ENCODE results near the gene ABCA2. TPM values are rescaled to one million over a fixed set of nuclear protein-coding genes. Genes with fewer than 3 reads are reported as not detected.

Gene ABCA2
- total and polyA plus RNA-seq, 4 donors: 9.0 to 60.0 (median 37.7) TPM

DNA sequence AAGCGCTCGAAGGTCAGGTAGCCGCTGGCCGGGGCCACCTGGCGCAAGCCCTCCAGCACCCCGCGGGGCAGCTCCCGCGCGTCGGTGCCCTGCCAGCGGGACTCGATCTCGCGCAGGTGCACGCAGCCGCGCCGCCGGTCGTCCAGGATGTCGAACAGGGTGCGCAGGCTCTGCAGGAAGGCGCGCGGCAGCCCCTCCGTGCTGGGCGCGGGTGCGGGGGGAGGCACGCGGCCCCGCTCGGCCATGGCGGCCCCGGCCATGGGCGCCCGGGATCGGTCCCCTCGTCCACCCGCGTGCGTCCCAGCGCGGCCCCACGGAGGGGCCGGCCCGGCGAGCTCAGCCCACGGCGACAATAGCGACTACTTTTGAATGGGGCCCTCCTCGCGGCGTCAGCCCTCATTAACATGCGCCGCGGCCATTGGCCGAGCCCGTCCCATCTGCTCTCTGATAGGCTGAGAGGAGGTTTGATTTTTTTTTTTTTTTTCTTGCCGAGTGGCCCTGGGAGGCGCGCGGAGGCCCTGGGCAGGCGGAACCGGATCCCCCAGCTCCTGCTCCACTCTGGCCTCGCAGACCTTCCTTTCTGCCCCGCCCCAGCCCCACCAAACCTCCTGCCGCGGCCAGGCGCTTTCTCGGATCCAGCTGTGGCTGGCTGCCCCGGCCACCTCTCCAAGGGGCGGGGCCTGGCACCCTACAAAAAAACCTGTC lies 42.3 kb upstream of the ABCA2 start, which contains the start of gene SAPCD2:
SAPCD2 (minus strand) TSS at position 357 of the 705 bp plus-strand sequence; CDS start at position 260, 97 bp downstream.
- Histone ChIP-seq H3K36me3 (ENCODE audit: control insufficient read depth in 1 of 2, insufficient read depth in 2 of 2, low read length in 1 of 2) (no peaks in the 10 kb centered on the region), H3K9me3 (ENCODE audit: control insufficient read depth, low read length) (no peaks in the 10 kb centered on the region), H3K4me1 (ENCODE audit: control insufficient read depth in 1 of 2, insufficient read depth in 2 of 2, low read length in 2 of 2) (no peaks in the 10 kb centered on the region), H3K27ac (ENCODE audit: low read depth in 1 of 2, low read length in 2 of 2) (no peak within 1 kb of the TSS), H3K27me3 (ENCODE audit: control insufficient read depth in 1 of 2, insufficient read depth in 2 of 2, low read length in 1 of 2) (no peaks in the 10 kb centered on the region), H3K4me3 (ENCODE audit: low read length in 2 of 2) (no peak within 1 kb of the TSS)
- DNase-seq: peak; percentile 93 to 95
- 0 to 1% methylated on average over 46 to 74 of the region's 74 CpGs for WGBS, 2 donors
- intact Hi-C loops (cut with DNase I): no loop called here
- peak; percentile 90 for ATAC-seq (ENCODE audit: low FRiP score)

GRCh38 chr9:137069508-137070091 lies 41.6 kb upstream of the ABCA2 start:
- no peak overlapping the region for H3K4me3 ChIP-seq (ENCODE audit: low read length in 2 of 2)

DNA sequence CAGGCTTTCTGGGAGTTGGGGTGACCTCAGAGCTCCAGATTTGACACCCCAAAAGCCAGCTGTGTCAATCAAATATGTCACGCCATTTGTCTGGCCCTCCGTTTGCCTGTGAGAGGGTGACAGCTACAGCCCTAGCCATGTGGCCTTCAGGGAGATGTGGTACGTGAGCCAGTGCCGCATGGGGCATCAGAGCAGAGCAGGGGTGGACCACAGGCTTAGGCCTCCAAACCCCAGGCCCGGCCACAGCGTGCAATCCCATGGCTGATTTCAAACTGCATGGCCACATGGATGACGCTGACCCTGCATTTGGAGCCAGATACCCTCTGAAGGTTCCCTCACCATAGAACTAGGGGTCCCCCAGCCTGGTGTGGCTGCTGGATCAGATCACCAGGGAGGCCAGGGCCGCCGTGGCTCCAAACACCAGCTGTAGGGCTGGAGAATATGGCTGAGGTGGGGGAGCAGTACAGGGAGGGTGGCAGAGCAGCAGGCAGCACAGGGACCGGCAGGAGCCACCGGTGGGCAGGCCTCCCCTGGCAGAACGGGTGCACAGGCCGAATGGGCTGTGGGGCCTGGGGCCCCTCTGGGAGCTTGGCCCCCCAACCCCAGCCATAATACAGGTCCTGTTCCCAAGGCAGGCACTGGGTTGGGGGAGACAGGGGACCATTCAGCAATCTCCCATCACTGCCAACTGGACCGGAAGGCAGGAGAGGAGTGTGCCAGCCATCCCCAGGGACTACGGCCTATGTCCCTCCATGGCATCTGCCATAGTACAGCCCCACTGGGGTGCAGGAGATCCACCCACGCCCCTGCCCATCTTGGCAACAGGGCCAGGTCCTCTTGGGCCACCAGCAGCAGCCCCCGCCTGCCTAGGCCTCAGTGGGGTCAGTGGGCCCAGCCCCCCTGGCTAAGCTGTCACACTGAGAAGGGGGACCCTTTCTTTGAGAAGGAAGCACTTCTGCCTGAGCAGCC lies 40.8 kb upstream of the ABCA2 start:
- Histone ChIP-seq H3K9me3 (ENCODE audit: control insufficient read depth, low read length) (no peaks in the 10 kb centered on the region), H3K27ac (ENCODE audit: low read depth in 1 of 2, low read length in 2 of 2) (no peak overlapping the region), H3K27me3 (ENCODE audit: control insufficient read depth in 1 of 2, insufficient read depth in 2 of 2, low read length in 1 of 2) (no peaks in the 10 kb centered on the region), H3K4me3 (ENCODE audit: low read length in 2 of 2) (no peak overlapping the region), H3K36me3 (ENCODE audit: control insufficient read depth in 1 of 2, insufficient read depth in 2 of 2, low read length in 1 of 2) (no peaks in the 10 kb centered on the region), H3K4me1 (ENCODE audit: control insufficient read depth in 1 of 2, insufficient read depth in 2 of 2, low read length in 2 of 2) (no peaks in the 10 kb centered on the region)
- intact Hi-C loops (cut with DNase I): loop anchor here (10.0 kb wide), 1 partner anchor 284 kb away; no protein-coding TSS in a partner anchor
- 91 to 92% methylated on average over 17 of the region's 17 CpGs for WGBS, 2 donors
- DNase-seq (no peak), ATAC-seq (ENCODE audit: low FRiP score) (no peak)

More at GRCh38 chr9:137069508-137070091, 41.6 kb upstream of the ABCA2 start:
- ATAC-seq (ENCODE audit: low FRiP score) (no peak), DNase-seq (no peak)
- no peak overlapping the region for H3K27ac ChIP-seq (ENCODE audit: low read depth in 1 of 2, low read length in 2 of 2)
- H3K36me3 ChIP-seq (ENCODE audit: control insufficient read depth in 1 of 2, insufficient read depth in 2 of 2, low read length in 1 of 2): no peaks in the 10 kb centered on the region
- H3K9me3 ChIP-seq (ENCODE audit: control insufficient read depth, low read length): no peaks in the 10 kb centered on the region
- WGBS, 2 donors: 8 to 9% methylated on average over 38 to 52 of the region's 52 CpGs
- H3K27me3 ChIP-seq (ENCODE audit: control insufficient read depth in 1 of 2, insufficient read depth in 2 of 2, low read length in 1 of 2): no peaks in the 10 kb centered on the region
- H3K4me1 ChIP-seq (ENCODE audit: control insufficient read depth in 1 of 2, insufficient read depth in 2 of 2, low read length in 2 of 2): no peaks in the 10 kb centered on the region
- intact Hi-C loops (cut with DNase I): loop anchor here (10.0 kb wide), 1 partner anchor 285 kb away; no protein-coding TSS in a partner anchor

- intact Hi-C loops (cut with DNase I): loop anchor here (10.0 kb wide), 1 partner anchor 283 kb away; no protein-coding TSS in a partner anchor
- 60 to 62% methylated on average over 12 of the region's 12 CpGs for WGBS, 2 donors
- Histone ChIP-seq H3K36me3 (ENCODE audit: control insufficient read depth in 1 of 2, insufficient read depth in 2 of 2, low read length in 1 of 2) (no peaks in the 10 kb centered on the region), H3K27me3 (ENCODE audit: control insufficient read depth in 1 of 2, insufficient read depth in 2 of 2, low read length in 1 of 2) (no peaks in the 10 kb centered on the region), H3K4me1 (ENCODE audit: control insufficient read depth in 1 of 2, insufficient read depth in 2 of 2, low read length in 2 of 2) (no peaks in the 10 kb centered on the region), H3K4me3 (ENCODE audit: low read length in 2 of 2) (no peak overlapping the region), H3K27ac (ENCODE audit: low read depth in 1 of 2, low read length in 2 of 2) (no peak overlapping the region), H3K9me3 (ENCODE audit: control insufficient read depth, low read length) (no peaks in the 10 kb centered on the region)
- DNase-seq: peak; percentile 84 to 90
- ATAC-seq (ENCODE audit: low FRiP score): no peak
These were observed 40.0 kb upstream of the ABCA2 start for GRCh38 chr9:137067860-137068538.

- Histone ChIP-seq H3K27ac (ENCODE audit: low read depth in 1 of 2, low read length in 2 of 2) (no peak overlapping the region), H3K36me3 (ENCODE audit: control insufficient read depth in 1 of 2, insufficient read depth in 2 of 2, low read length in 1 of 2) (no peaks in the 10 kb centered on the region), H3K4me3 (ENCODE audit: low read length in 2 of 2) (no peak overlapping the region), H3K9me3 (ENCODE audit: control insufficient read depth, low read length) (no peaks in the 10 kb centered on the region), H3K27me3 (ENCODE audit: control insufficient read depth in 1 of 2, insufficient read depth in 2 of 2, low read length in 1 of 2) (no peaks in the 10 kb centered on the region), H3K4me1 (ENCODE audit: control insufficient read depth in 1 of 2, insufficient read depth in 2 of 2, low read length in 2 of 2) (no peaks in the 10 kb centered on the region)
- intact Hi-C loops (cut with DNase I): loop anchor here (10.0 kb wide), 1 partner anchor 281 kb away; no protein-coding TSS in a partner anchor
- ATAC-seq (ENCODE audit: low FRiP score) (no peak), DNase-seq (no peak)
- WGBS, 2 donors: 90% methylated on average over 26 of the region's 26 CpGs
These were observed 38.2 kb upstream of the ABCA2 start for GRCh38 chr9:137066096-137066861.

DNA sequence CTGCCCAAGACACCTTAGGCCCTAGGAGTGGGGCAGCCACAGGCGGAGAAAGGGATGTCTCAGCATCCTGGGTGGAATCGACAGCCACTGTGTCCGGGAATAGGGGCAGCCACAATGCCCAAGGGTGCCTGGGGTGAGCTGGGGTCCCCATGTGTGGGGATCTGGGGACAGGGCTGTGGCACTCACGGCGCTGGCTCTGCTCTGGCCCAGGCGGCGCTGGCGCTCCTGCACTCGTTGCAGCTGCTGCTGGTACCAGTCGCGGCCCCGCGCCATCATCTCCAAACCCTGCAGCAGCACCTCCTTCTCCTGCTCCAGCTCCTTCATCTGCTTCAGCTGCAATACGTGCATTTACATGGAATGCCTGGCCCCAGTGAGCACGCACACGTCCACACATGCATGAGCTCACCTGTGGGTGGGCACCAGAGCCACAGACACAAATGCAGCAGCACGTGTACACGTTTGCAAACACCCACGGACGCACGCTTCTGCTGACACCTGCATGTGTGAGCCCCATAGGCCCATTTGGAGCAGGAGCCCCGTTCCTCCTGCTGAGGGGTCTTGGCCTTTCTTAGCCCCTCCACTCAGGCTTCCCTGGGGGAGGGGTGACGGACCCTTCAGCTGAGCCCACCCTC lies 37.4 kb upstream of the ABCA2 start:
- intact Hi-C loops (cut with DNase I): loop anchor here (10.0 kb wide), 1 partner anchor 281 kb away; no protein-coding TSS in a partner anchor
- H3K27me3 ChIP-seq (ENCODE audit: control insufficient read depth in 1 of 2, insufficient read depth in 2 of 2, low read length in 1 of 2): no peaks in the 10 kb centered on the region
- no peak overlapping the region for H3K4me3 ChIP-seq (ENCODE audit: low read length in 2 of 2)
- no peaks in the 10 kb centered on the region for H3K9me3 ChIP-seq (ENCODE audit: control insufficient read depth, low read length)
- 93 to 94% methylated on average over 23 of the region's 23 CpGs for WGBS, 2 donors
- H3K4me1 ChIP-seq (ENCODE audit: control insufficient read depth in 1 of 2, insufficient read depth in 2 of 2, low read length in 2 of 2): no peaks in the 10 kb centered on the region
- DNase-seq (no peak), ATAC-seq (ENCODE audit: low FRiP score) (no peak)
- H3K36me3 ChIP-seq (ENCODE audit: control insufficient read depth in 1 of 2, insufficient read depth in 2 of 2, low read length in 1 of 2): no peaks in the 10 kb centered on the region
- no peak overlapping the region for H3K27ac ChIP-seq (ENCODE audit: low read depth in 1 of 2, low read length in 2 of 2)

DNA sequence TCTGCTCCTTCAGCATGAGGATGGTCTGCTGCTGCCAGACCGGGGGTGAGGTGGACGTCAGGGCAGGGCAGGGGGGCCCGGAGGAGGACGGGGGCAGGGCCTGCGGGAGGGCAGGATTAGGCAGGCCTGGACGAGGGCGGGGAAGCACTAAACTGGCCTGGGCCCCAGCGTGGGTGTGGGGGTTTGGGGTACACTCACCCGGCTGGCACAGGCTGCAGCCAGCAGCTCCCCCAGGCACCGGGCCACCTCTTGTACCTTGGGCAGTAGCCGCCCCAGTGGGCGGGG lies 36.8 kb upstream of the ABCA2 start:
- Histone ChIP-seq H3K9me3 (ENCODE audit: control insufficient read depth, low read length) (no peaks in the 10 kb centered on the region), H3K27me3 (ENCODE audit: control insufficient read depth in 1 of 2, insufficient read depth in 2 of 2, low read length in 1 of 2) (no peaks in the 10 kb centered on the region), H3K36me3 (ENCODE audit: control insufficient read depth in 1 of 2, insufficient read depth in 2 of 2, low read length in 1 of 2) (no peaks in the 10 kb centered on the region), H3K4me3 (ENCODE audit: low read length in 2 of 2) (no peak overlapping the region), H3K4me1 (ENCODE audit: control insufficient read depth in 1 of 2, insufficient read depth in 2 of 2, low read length in 2 of 2) (no peaks in the 10 kb centered on the region), H3K27ac (ENCODE audit: low read depth in 1 of 2, low read length in 2 of 2) (no peak overlapping the region)
- DNase-seq (no peak), ATAC-seq (ENCODE audit: low FRiP score) (no peak)
- 81 to 89% methylated on average over 11 to 12 of the region's 12 CpGs for WGBS, 2 donors
- intact Hi-C loops (cut with DNase I): loop anchor here (10.0 kb wide), 1 partner anchor 280 kb away; no protein-coding TSS in a partner anchor
